Measurements from ENCODE around the gene CMC2.
A peak's percentile ranks its signal among the peaks of the same experiment; 100 is the strongest.

Gene CMC2

DNA sequence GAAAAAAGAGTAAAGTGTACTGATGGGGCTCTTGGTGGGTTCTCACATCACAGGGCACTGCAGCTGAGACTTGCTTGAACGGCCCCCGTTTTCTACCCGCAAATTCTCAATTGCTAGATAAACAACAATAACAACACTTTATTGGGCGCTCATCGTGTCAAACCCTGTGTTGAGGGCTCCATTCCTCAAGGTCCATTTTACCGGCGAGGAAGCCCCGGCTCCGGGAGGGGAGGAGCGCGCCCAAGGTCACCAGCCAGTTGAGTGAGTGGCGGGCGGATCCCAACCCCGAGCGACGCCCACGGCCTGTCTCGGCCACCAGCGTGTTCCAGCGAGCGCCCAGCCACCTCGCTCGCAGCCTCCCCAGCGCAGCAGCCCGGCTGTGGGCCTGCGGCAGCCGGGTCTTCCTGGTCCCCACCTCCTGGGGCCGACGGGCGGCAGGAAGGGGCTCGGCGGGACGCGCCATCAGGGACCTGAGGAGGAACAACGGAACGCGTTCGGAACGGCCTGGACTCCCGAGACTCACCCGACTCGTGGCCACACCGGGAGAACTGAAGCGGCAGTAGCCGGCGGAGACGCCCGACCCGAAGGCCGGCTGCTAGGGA is 373 bp downstream of the CMC2 start (continued):
- no peak for TF ChIP-seq WT1 (tag by site-specific recombination; IDR thresholded peaks at IDR 0.05)
- no peak for TF ChIP-seq ZNF785 (tag by site-specific recombination; IDR thresholded peaks at IDR 0.05)
- TF ChIP-seq ZNF404 (tag by site-specific recombination; IDR thresholded peaks at IDR 0.05): no peak
- TF ChIP-seq ZNF548 (tag by site-specific recombination; IDR thresholded peaks at IDR 0.05): no peak
- no peak for TF ChIP-seq ZNF350 (tag by site-specific recombination; IDR thresholded peaks at IDR 0.05)
- no peak for TF ChIP-seq ZEB2 (tag by site-specific recombination; IDR thresholded peaks at IDR 0.05)
- TF ChIP-seq HOXC10 (CRISPR knock-in tag; IDR thresholded peaks at IDR 0.05): no peak
- no peak for TF ChIP-seq ZNF112 (tag by site-specific recombination; IDR thresholded peaks at IDR 0.05)
- no peak; the same call in 1 of the 2 replicates for TF ChIP-seq KLF16 (tag by site-specific recombination; IDR thresholded peaks at IDR 0.05)
- no peak for TF ChIP-seq ZNF629 (tag by site-specific recombination; IDR thresholded peaks at IDR 0.05)
- TF ChIP-seq ZNF423 (tag by site-specific recombination; IDR thresholded peaks at IDR 0.05): no peak
- TF ChIP-seq ZNF664 (tag by site-specific recombination; IDR thresholded peaks at IDR 0.05): no peak
- TF ChIP-seq, protein P1, sequence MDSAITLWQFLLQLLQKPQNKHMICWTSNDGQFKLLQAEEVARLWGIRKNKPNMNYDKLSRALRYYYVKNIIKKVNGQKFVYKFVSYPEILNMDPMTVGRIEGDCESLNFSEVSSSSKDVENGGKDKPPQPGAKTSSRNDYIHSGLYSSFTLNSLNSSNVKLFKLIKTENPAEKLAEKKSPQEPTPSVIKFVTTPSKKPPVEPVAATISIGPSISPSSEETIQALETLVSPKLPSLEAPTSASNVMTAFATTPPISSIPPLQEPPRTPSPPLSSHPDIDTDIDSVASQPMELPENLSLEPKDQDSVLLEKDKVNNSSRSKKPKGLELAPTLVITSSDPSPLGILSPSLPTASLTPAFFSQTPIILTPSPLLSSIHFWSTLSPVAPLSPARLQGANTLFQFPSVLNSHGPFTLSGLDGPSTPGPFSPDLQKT (IDR thresholded peaks at IDR 0.05; ENCODE audit: borderline replicate concordance, low read depth, low read length): no peak
- TF ChIP-seq PRDM1 (tag by site-specific recombination; IDR thresholded peaks at IDR 0.05): no peak
- TF ChIP-seq ZNF133 (tag by site-specific recombination; IDR thresholded peaks at IDR 0.05): no peak
- TF ChIP-seq ZNF530 (tag by site-specific recombination; IDR thresholded peaks at IDR 0.05; ENCODE audit: low read depth): no peak
- TF ChIP-seq ZNF837 (tag by site-specific recombination; IDR thresholded peaks at IDR 0.05): no peak
- 0 out of 2 replicates have a peak, but pooled peaks have one; percentile 15 for TF ChIP-seq ZNF660 (tag by site-specific recombination; IDR thresholded peaks at IDR 0.05)
- no peak for TF ChIP-seq YY2 (tag by site-specific recombination; IDR thresholded peaks at IDR 0.05)
- TF ChIP-seq, protein P2, sequence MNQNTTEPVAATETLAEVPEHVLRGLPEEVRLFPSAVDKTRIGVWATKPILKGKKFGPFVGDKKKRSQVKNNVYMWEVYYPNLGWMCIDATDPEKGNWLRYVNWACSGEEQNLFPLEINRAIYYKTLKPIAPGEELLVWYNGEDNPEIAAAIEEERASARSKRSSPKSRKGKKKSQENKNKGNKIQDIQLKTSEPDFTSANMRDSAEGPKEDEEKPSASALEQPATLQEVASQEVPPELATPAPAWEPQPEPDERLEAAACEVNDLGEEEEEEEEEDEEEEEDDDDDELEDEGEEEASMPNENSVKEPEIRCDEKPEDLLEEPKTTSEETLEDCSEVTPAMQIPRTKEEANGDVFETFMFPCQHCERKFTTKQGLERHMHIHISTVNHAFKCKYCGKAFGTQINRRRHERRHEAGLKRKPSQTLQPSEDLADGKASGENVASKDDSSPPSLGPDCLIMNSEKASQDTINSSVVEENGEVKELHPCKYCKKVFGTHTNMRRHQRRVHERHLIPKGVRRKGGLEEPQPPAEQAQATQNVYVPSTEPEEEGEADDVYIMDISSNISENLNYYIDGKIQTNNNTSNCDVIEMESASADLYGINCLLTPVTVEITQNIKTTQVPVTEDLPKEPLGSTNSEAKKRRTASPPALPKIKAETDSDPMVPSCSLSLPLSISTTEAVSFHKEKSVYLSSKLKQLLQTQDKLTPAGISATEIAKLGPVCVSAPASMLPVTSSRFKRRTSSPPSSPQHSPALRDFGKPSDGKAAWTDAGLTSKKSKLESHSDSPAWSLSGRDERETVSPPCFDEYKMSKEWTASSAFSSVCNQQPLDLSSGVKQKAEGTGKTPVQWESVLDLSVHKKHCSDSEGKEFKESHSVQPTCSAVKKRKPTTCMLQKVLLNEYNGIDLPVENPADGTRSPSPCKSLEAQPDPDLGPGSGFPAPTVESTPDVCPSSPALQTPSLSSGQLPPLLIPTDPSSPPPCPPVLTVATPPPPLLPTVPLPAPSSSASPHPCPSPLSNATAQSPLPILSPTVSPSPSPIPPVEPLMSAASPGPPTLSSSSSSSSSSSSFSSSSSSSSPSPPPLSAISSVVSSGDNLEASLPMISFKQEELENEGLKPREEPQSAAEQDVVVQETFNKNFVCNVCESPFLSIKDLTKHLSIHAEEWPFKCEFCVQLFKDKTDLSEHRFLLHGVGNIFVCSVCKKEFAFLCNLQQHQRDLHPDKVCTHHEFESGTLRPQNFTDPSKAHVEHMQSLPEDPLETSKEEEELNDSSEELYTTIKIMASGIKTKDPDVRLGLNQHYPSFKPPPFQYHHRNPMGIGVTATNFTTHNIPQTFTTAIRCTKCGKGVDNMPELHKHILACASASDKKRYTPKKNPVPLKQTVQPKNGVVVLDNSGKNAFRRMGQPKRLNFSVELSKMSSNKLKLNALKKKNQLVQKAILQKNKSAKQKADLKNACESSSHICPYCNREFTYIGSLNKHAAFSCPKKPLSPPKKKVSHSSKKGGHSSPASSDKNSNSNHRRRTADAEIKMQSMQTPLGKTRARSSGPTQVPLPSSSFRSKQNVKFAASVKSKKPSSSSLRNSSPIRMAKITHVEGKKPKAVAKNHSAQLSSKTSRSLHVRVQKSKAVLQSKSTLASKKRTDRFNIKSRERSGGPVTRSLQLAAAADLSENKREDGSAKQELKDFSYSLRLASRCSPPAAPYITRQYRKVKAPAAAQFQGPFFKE (tag by site-specific recombination; IDR thresholded peaks at IDR 0.05; ENCODE audit: borderline replicate concordance): no peak
- TF ChIP-seq ZNF76 (tag by site-specific recombination; IDR thresholded peaks at IDR 0.05; ENCODE audit: borderline replicate concordance, low read depth): no peak
- TF ChIP-seq GLIS2 (tag by site-specific recombination; IDR thresholded peaks at IDR 0.05): peak; percentile 43; the same call in 1 of the 2 replicates
- TF ChIP-seq, protein P3, sequence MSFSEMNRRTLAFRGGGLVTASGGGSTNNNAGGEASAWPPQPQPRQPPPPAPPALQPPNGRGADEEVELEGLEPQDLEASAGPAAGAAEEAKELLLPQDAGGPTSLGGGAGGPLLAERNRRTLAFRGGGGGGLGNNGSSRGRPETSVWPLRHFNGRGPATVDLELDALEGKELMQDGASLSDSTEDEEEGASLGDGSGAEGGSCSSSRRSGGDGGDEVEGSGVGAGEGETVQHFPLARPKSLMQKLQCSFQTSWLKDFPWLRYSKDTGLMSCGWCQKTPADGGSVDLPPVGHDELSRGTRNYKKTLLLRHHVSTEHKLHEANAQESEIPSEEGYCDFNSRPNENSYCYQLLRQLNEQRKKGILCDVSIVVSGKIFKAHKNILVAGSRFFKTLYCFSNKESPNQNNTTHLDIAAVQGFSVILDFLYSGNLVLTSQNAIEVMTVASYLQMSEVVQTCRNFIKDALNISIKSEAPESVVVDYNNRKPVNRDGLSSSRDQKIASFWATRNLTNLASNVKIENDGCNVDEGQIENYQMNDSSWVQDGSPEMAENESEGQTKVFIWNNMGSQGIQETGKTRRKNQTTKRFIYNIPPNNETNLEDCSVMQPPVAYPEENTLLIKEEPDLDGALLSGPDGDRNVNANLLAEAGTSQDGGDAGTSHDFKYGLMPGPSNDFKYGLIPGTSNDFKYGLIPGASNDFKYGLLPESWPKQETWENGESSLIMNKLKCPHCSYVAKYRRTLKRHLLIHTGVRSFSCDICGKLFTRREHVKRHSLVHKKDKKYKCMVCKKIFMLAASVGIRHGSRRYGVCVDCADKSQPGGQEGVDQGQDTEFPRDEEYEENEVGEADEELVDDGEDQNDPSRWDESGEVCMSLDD (tag by site-specific recombination; IDR thresholded peaks at IDR 0.05): no peak
- TF ChIP-seq, protein P4, sequence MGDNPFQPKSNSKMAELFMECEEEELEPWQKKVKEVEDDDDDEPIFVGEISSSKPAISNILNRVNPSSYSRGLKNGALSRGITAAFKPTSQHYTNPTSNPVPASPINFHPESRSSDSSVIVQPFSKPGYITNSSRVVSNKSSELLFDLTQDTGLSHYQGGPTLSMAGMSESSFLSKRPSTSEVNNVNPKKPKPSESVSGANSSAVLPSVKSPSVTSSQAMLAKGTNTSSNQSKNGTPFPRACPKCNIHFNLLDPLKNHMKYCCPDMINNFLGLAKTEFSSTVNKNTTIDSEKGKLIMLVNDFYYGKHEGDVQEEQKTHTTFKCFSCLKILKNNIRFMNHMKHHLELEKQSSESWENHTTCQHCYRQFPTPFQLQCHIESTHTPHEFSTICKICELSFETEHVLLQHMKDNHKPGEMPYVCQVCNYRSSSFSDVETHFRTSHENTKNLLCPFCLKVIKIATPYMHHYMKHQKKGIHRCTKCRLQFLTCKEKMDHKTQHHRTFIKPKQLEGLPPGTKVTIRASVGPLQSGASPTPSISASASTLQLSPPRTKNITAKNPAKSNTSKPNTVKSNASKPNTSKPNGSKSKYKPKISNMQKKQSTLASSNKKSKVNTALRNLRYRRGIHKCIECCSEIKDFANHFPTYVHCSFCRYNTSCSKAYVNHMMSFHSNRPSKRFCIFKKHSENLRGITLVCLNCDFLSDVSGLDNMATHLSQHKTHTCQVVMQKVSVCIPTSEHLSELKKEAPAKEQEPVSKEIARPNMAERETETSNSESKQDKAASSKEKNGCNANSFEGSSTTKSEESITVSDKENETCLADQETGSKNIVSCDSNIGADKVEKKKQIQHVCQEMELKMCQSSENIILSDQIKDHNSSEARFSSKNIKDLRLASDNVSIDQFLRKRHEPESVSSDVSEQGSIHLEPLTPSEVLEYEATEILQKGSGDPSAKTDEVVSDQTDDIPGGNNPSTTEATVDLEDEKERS (tag by site-specific recombination; IDR thresholded peaks at IDR 0.05): no peak
- TF ChIP-seq GLI2 (tag by site-specific recombination; IDR thresholded peaks at IDR 0.05; ENCODE audit: borderline replicate concordance, low read depth): no peak
- TF ChIP-seq REPIN1 (tag by site-specific recombination; IDR thresholded peaks at IDR 0.05; ENCODE audit: low read depth): 0 out of 2 replicates have a peak, but pooled peaks have one; percentile 9
- TF ChIP-seq, protein P5, sequence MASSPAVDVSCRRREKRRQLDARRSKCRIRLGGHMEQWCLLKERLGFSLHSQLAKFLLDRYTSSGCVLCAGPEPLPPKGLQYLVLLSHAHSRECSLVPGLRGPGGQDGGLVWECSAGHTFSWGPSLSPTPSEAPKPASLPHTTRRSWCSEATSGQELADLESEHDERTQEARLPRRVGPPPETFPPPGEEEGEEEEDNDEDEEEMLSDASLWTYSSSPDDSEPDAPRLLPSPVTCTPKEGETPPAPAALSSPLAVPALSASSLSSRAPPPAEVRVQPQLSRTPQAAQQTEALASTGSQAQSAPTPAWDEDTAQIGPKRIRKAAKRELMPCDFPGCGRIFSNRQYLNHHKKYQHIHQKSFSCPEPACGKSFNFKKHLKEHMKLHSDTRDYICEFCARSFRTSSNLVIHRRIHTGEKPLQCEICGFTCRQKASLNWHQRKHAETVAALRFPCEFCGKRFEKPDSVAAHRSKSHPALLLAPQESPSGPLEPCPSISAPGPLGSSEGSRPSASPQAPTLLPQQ (tag by site-specific recombination; IDR thresholded peaks at IDR 0.05): peak; percentile 72; the same call in 1 of the 2 replicates
